HepG2 (cell line): Measurements from ENCODE around the gene GTPBP6. TPM values are rescaled to one million over a fixed set of nuclear protein-coding genes. Genes with fewer than 3 reads are reported as not detected.

Source experiments
- ARNT2 ChIP-seq: sonication (generic); formaldehyde crosslinking; IDR thresholded peaks from 2 replicates; pipeline ENCODE4 v1.8.0; 2022; ENCODE audit warnings: mild to moderate bottlenecking, low read depth, missing genetic modification reagents, moderate library complexity
- ATF5 ChIP-seq: sonication (generic); formaldehyde crosslinking; IDR thresholded peaks from 2 replicates; pipeline ENCODE4 v1.4.0; 2020; ENCODE audit warnings: mild to moderate bottlenecking, low read depth, missing genetic modification reagents
- DMAP1 ChIP-seq: IDR thresholded peaks from 2 replicates; pipeline ENCODE4 v1.6.1; 2016
- FOSL2 ChIP-seq: sonication (generic); formaldehyde crosslinking; IDR thresholded peaks from 2 replicates; pipeline ENCODE4 v1.4.0; 2020; ENCODE audit warnings: missing genetic modification reagents
- HMGA1 ChIP-seq: sonication (generic); formaldehyde crosslinking; conservative IDR thresholded peaks from 2 replicates; pipeline ENCODE4 v1.4.0; 2020; ENCODE audit warnings: missing genetic modification reagents
- POGZ ChIP-seq: sonication (generic); formaldehyde crosslinking; IDR thresholded peaks from 2 replicates; pipeline ENCODE4 v1.4.0; 2020; ENCODE audit warnings: mild to moderate bottlenecking, missing genetic modification reagents
- POLR2AphosphoS5 ChIP-seq: IDR thresholded peaks from 2 replicates; pipeline ENCODE4 v1.6.1; 2012; ENCODE audit warnings: low read depth, low read length
- RFXANK ChIP-seq: IDR thresholded peaks from 2 replicates; pipeline ENCODE4 v1.6.1; 2016
- SCMH1 ChIP-seq: sonication (generic); formaldehyde crosslinking; IDR thresholded peaks from 2 replicates; pipeline ENCODE4 v1.9.0; 2021; ENCODE audit warnings: missing genetic modification reagents, mild to moderate bottlenecking, borderline replicate concordance
- SNAI1 ChIP-seq: sonication (generic); formaldehyde crosslinking; IDR thresholded peaks from 2 replicates; pipeline ENCODE4 v1.5.0; 2020; ENCODE audit warnings: mild to moderate bottlenecking, missing genetic modification reagents, borderline replicate concordance
- SOX13 ChIP-seq, 3 experiments: fragments of 450-650 bp in 1 of 3; sonication (generic) in 1 of 3; formaldehyde crosslinking in 1 of 3; IDR thresholded peaks in 2 of 3; conservative IDR thresholded peaks in 1 of 3; 2 replicates each; pipeline versions ENCODE4 v1.5.0 to v1.6.1; 2016 to 2020; ENCODE audit warnings: antibody characterized with exemption in 1 of 3, mild to moderate bottlenecking in 1 of 3, missing compliant biosample characterization in 1 of 3, missing genetic modification reagents in 1 of 3, moderate library complexity in 1 of 3
- YEATS2 ChIP-seq: sonication (generic); formaldehyde crosslinking; IDR thresholded peaks from 2 replicates; pipeline ENCODE4 v1.4.0; 2020; ENCODE audit warnings: missing genetic modification reagents, borderline replicate concordance
- ZBTB7B ChIP-seq: sonication (generic); formaldehyde crosslinking; IDR thresholded peaks from 2 replicates; pipeline ENCODE4 v1.4.0; 2020; ENCODE audit warnings: missing genetic modification reagents
- ZFP90 ChIP-seq: sonication (generic); formaldehyde crosslinking; IDR thresholded peaks from 2 replicates; pipeline ENCODE4 v1.8.0; 2022; ENCODE audit warnings: missing genetic modification reagents, mild to moderate bottlenecking, inconsistent platforms, borderline replicate concordance
- ZNF260 ChIP-seq: sonication (generic); formaldehyde crosslinking; IDR thresholded peaks from 2 replicates; pipeline ENCODE4 v1.4.0; 2020; ENCODE audit warnings: missing genetic modification reagents, low read depth, mild to moderate bottlenecking, borderline replicate concordance
- ZNF615 ChIP-seq: sonication (generic); formaldehyde crosslinking; IDR thresholded peaks from 2 replicates; pipeline ENCODE4 v1.5.0; 2020; ENCODE audit warnings: mild to moderate bottlenecking, missing genetic modification reagents, borderline replicate concordance
- ZNF782 ChIP-seq: sonication (generic); formaldehyde crosslinking; IDR thresholded peaks from 2 replicates; pipeline ENCODE4 v1.4.0; 2020; ENCODE audit warnings: missing genetic modification reagents, mild to moderate bottlenecking, borderline replicate concordance
- polyA plus RNA-seq, 8 experiments: library from polyadenylated mRNA; depleted of rRNA in 3 of 8; stranded (reverse) in 7 of 8; unstranded in 1 of 8; fragments of >200 nt; fragmentation: Illumina TruSeq in 4 of 8; extraction: Trizol in 4 of 8; gene quantifications; 2 replicates each; pipeline versions ENCODE4 v1.2.1 to v1.2.3, GENCODE V29; 2011 to 2016; ENCODE audit warnings: low read depth in 4 of 8, missing spikeins in 1 of 8, mixed read lengths in 1 of 8; ENCODE audit not compliant: insufficient read depth in 1 of 8
- total RNA-seq, 5 experiments: library from RNA; depleted of rRNA; stranded (reverse); fragments of >200 nt; fragmentation: Illumina TruSeq; extraction: Trizol; gene quantifications; 2 replicates each; pipeline ENCODE4 v1.2.3, GENCODE V29; 2016; ENCODE audit warnings: low read depth in 1 of 5
- TF ChIP-seq, protein P1 (sequence below): sonication (generic); formaldehyde crosslinking; IDR thresholded peaks from 2 replicates; pipeline ENCODE4 v1.5.0; 2020; ENCODE audit warnings: mild to moderate bottlenecking, missing genetic modification reagents, borderline replicate concordance
- TF ChIP-seq, protein P2 (sequence below): sonication (generic); formaldehyde crosslinking; IDR thresholded peaks from 2 replicates; pipeline ENCODE4 v1.5.0; 2020; ENCODE audit warnings: missing genetic modification reagents, mild to moderate bottlenecking, borderline replicate concordance
- TF ChIP-seq, protein P3 (sequence below): IDR thresholded peaks from 2 replicates; pipeline ENCODE4 v1.6.1; 2016

The GTPBP6 gene
- total and polyA plus RNA-seq, 2 of the 13 experiments (the other 11 are each of a cell fraction or from before 2014, with no cell fraction given): 20.2 to 39.6 TPM

GRCh38 chrX:276581-277201 lies 41.9 kb downstream of the GTPBP6 start (continued):
- TF ChIP-seq, protein P1, sequence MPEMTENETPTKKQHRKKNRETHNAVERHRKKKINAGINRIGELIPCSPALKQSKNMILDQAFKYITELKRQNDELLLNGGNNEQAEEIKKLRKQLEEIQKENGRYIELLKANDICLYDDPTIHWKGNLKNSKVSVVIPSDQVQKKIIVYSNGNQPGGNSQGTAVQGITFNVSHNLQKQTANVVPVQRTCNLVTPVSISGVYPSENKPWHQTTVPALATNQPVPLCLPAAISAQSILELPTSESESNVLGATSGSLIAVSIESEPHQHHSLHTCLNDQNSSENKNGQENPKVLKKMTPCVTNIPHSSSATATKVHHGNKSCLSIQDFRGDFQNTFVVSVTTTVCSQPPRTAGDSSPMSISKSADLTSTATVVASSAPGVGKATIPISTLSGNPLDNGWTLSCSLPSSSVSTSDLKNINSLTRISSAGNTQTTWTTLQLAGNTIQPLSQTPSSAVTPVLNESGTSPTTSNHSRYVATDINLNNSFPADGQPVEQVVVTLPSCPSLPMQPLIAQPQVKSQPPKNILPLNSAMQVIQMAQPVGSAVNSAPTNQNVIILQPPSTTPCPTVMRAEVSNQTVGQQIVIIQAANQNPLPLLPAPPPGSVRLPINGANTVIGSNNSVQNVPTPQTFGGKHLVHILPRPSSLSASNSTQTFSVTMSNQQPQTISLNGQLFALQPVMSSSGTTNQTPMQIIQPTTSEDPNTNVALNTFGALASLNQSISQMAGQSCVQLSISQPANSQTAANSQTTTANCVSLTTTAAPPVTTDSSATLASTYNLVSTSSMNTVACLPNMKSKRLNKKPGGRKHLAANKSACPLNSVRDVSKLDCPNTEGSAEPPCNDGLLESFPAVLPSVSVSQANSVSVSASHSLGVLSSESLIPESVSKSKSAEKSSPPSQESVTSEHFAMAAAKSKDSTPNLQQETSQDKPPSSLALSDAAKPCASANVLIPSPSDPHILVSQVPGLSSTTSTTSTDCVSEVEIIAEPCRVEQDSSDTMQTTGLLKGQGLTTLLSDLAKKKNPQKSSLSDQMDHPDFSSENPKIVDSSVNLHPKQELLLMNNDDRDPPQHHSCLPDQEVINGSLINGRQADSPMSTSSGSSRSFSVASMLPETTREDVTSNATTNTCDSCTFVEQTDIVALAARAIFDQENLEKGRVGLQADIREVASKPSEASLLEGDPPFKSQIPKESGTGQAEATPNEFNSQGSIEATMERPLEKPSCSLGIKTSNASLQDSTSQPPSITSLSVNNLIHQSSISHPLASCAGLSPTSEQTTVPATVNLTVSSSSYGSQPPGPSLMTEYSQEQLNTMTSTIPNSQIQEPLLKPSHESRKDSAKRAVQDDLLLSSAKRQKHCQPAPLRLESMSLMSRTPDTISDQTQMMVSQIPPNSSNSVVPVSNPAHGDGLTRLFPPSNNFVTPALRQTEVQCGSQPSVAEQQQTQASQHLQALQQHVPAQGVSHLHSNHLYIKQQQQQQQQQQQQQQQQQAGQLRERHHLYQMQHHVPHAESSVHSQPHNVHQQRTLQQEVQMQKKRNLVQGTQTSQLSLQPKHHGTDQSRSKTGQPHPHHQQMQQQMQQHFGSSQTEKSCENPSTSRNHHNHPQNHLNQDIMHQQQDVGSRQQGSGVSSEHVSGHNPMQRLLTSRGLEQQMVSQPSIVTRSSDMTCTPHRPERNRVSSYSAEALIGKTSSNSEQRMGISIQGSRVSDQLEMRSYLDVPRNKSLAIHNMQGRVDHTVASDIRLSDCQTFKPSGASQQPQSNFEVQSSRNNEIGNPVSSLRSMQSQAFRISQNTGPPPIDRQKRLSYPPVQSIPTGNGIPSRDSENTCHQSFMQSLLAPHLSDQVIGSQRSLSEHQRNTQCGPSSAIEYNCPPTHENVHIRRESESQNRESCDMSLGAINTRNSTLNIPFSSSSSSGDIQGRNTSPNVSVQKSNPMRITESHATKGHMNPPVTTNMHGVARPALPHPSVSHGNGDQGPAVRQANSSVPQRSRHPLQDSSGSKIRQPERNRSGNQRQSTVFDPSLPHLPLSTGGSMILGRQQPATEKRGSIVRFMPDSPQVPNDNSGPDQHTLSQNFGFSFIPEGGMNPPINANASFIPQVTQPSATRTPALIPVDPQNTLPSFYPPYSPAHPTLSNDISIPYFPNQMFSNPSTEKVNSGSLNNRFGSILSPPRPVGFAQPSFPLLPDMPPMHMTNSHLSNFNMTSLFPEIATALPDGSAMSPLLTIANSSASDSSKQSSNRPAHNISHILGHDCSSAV: no peak
- TF ChIP-seq YEATS2 (no peak), HMGA1 (CRISPR knock-in tag) (no peak), ZNF615 (CRISPR knock-in tag) (no peak), ARNT2 (CRISPR knock-in tag) (no peak), ZFP90 (CRISPR knock-in tag) (peak; percentile 42; the same call in 1 of the 2 replicates), POGZ (CRISPR knock-in tag) (no peak), SNAI1 (no peak), SOX13 (IDR thresholded peaks at IDR 0.05) (no peak), SOX13 (CRISPR knock-in tag; conservative IDR thresholded peaks at IDR 0.05 in 1 of 2, IDR thresholded peaks at IDR 0.05 in 1 of 2) (no peak), ZNF260 (CRISPR knock-in tag) (no peak), SCMH1 (CRISPR knock-in tag) (no peak), ATF5 (CRISPR knock-in tag) (no peak), FOSL2 (CRISPR knock-in tag) (no peak; the same call in none of the 2 replicates), DMAP1 (CRISPR knock-in tag) (no peak), RFXANK (CRISPR knock-in tag) (no peak), ZBTB7B (no peak), ZNF782 (peak; percentile 51; the same call in 1 of the 2 replicates), POLR2AphosphoS5 (no peak)
- TF ChIP-seq, protein P2, sequence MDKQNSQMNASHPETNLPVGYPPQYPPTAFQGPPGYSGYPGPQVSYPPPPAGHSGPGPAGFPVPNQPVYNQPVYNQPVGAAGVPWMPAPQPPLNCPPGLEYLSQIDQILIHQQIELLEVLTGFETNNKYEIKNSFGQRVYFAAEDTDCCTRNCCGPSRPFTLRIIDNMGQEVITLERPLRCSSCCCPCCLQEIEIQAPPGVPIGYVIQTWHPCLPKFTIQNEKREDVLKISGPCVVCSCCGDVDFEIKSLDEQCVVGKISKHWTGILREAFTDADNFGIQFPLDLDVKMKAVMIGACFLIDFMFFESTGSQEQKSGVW: no peak
- TF ChIP-seq, protein P3, sequence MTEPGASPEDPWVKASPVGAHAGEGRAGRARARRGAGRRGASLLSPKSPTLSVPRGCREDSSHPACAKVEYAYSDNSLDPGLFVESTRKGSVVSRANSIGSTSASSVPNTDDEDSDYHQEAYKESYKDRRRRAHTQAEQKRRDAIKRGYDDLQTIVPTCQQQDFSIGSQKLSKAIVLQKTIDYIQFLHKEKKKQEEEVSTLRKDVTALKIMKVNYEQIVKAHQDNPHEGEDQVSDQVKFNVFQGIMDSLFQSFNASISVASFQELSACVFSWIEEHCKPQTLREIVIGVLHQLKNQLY (CRISPR knock-in tag): no peak
